VCaP (cell line): ENCODE data around the gene CEACAM4.
"Not testable (repeated sequence)": the region's sequence is repeated elsewhere in the genome, so short reads cannot be mapped to it uniquely, and the experiment has no call there.

Experiments used
- H3K27ac ChIP-seq: fragments of 450-650 bp; 2 replicates; pipeline ENCODE4 v1.5.1; 2017
- CTCF ChIP-seq: fragments of 450-650 bp; conservative IDR thresholded peaks from 2 replicates; pipeline ENCODE4 v1.5.1; 2017; ENCODE audit warnings: mild to moderate bottlenecking, moderate library complexity

CEACAM4 gene

GRCh38 chr19:41584260-41584810 lies 42.5 kb downstream of the CEACAM4 start:
- H3K27ac ChIP-seq: no peak overlapping the region
- no peak for TF ChIP-seq CTCF

GRCh38 chr19:41582577-41583182 lies 44.2 kb downstream of the CEACAM4 start:
- not testable (repeated sequence) for H3K27ac ChIP-seq

GRCh38 chr19:41581068-41581467 lies 45.8 kb downstream of the CEACAM4 start:
- H3K27ac ChIP-seq: not testable (repeated sequence)

GRCh38 chr19:41578886-41579285 lies 48.0 kb downstream of the CEACAM4 start:
- no peak overlapping the region for H3K27ac ChIP-seq
- no peak for TF ChIP-seq CTCF

GRCh38 chr19:41577833-41578232 lies 49.0 kb downstream of the CEACAM4 start:
- TF ChIP-seq CTCF: no peak
- no peak overlapping the region for H3K27ac ChIP-seq

- TF ChIP-seq CTCF: no peak
- no peak overlapping the region for H3K27ac ChIP-seq
These were observed 49.6 kb downstream of the CEACAM4 start for GRCh38 chr19:41577144-41577830.

- no peak within 1 kb of the TSS for H3K27ac ChIP-seq
- no peak for TF ChIP-seq CTCF
These were observed 50.9 kb downstream of the CEACAM4 start, which contains the start of gene CEACAM21 for GRCh38 chr19:41575998-41576397. CEACAM21 (plus strand) TSS chr19:41576166; CDS start chr19:41576275, 109 bp downstream.

GRCh38 chr19:41570639-41571112 lies 56.2 kb downstream of the CEACAM4 start:
- TF ChIP-seq CTCF: peak; percentile 97
- no peak overlapping the region for H3K27ac ChIP-seq
